Smooth muscle cell (in vitro differentiated cells): ENCODE results near the gene GEMIN7. TPM values are rescaled to one million over a fixed set of nuclear protein-coding genes. Genes with fewer than 3 reads are reported as not detected.

Source experiments
- DNase-seq: peaks from one replicate; lab custom pipeline; 2025; ENCODE audit not compliant: unreplicated experiment; lab: John Stamatoyannopoulos, UW
- H2AFZ ChIP-seq: fragments of 200-600 bp; sonication (generic); 2 replicates; pipeline ENCODE4 v1.6.0; 2016; ENCODE audit warnings: antibody characterized with exemption, low read depth, mild to moderate bottlenecking
- H3F3A ChIP-seq: fragments of 200-600 bp; sonication (generic); 2 replicates; pipeline ENCODE4 v1.6.0; 2017; ENCODE audit warnings: antibody characterized with exemption, low read depth
- H3K27ac ChIP-seq: fragments of 200-600 bp; sonication (generic); 2 replicates; pipeline ENCODE4 v1.5.1; 2016; ENCODE audit warnings: low read depth, mild to moderate bottlenecking
- H3K27me3 ChIP-seq: fragments of 200-600 bp; sonication (generic); 2 replicates; pipeline ENCODE4 v1.6.1; 2016; ENCODE audit warnings: low read depth, mild to moderate bottlenecking
- H3K36me3 ChIP-seq: fragments of 200-600 bp; sonication (generic); 2 replicates; pipeline ENCODE4 v1.5.1; 2016; ENCODE audit warnings: low read depth
- H3K4me1 ChIP-seq: fragments of 200-600 bp; sonication (generic); 2 replicates; pipeline ENCODE4 v1.5.1; 2016; ENCODE audit warnings: low read depth
- H3K4me2 ChIP-seq: fragments of 200-600 bp; sonication (generic); 2 replicates; pipeline ENCODE4 v1.6.0; 2016; ENCODE audit warnings: mild to moderate bottlenecking
- H3K4me3 ChIP-seq: fragments of 200-600 bp; sonication (generic); 2 replicates; pipeline ENCODE4 v1.5.1; 2016; ENCODE audit warnings: mild to moderate bottlenecking
- H3K79me2 ChIP-seq: fragments of 200-600 bp; sonication (generic); 2 replicates; pipeline ENCODE4 v1.6.0; 2016; ENCODE audit warnings: low read depth, mild to moderate bottlenecking
- H3K9ac ChIP-seq: fragments of 200-600 bp; sonication (generic); 2 replicates; pipeline ENCODE4 v1.6.0; 2016; ENCODE audit warnings: low read depth
- H3K9me3 ChIP-seq: fragments of 200-600 bp; sonication (generic); replicated peaks from 2 replicates; pipeline ENCODE4 v1.5.1; 2016; ENCODE audit warnings: low read depth
- H4K20me1 ChIP-seq: fragments of 200-600 bp; sonication (generic); 2 replicates; pipeline ENCODE4 v1.6.0; 2016; ENCODE audit warnings: low read depth
- WGBS: methylation state at CpG from one replicate; pipeline ENCODE4 v1.1.7; 2016; ENCODE audit warnings: low lambda C conversion rate; 5-methylcytosine and 5-hydroxymethylcytosine counted together
- polyA plus RNA-seq: library from polyadenylated mRNA; unstranded; fragments of >200 nt; fragmentation: Nextera tagmentation; extraction: Ambion mirVana; gene quantifications from 2 replicates; pipeline ENCODE4 v1.2.1, GENCODE V29; 2016
- total RNA-seq: library from RNA; depleted of rRNA; stranded (reverse); fragments of >200 nt; gene quantifications from 2 replicates; pipeline ENCODE4 v1.2.3, GENCODE V29; 2014
- TF ChIP-seq, protein P1 (sequence below): fragments of 200-600 bp; sonication (generic); IDR thresholded peaks from 2 replicates; pipeline ENCODE4 v1.5.1; 2017; ENCODE audit warnings: borderline replicate concordance, mild to moderate bottlenecking, antibody characterized with exemption; ENCODE audit not compliant: insufficient read depth, poor library complexity, severe bottlenecking

Gene GEMIN7
- total RNA-seq (29.4 and 50.6 TPM in 2 replicates), polyA plus RNA-seq (66.5 and 67.0 TPM in 2 replicates)

- peak within 1 kb of the TSS; percentile 94 for H2AFZ ChIP-seq
- H3K4me3 ChIP-seq, result peak within 1 kb of the TSS; percentile 96
- no peaks in the 10 kb centered on the region for H3K9me3 ChIP-seq
- peak; percentile 34 for DNase-seq
- H3K36me3 ChIP-seq, result no peaks in the 10 kb centered on the region
- H3K27ac ChIP-seq, result peak within 1 kb of the TSS; percentile 56
- no peaks in the 10 kb centered on the region for H3K27me3 ChIP-seq
- peaks cover 16% of the 10 kb centered on the region for H3F3A ChIP-seq
- H3K79me2 ChIP-seq, result peaks cover 46% of the 10 kb centered on the region
- H3K4me1 ChIP-seq, result peaks cover 30% of the 10 kb centered on the region
- H4K20me1 ChIP-seq, result peaks cover 5% of the 10 kb centered on the region
- H3K4me2 ChIP-seq, result peak within 1 kb of the TSS; percentile 92
- TF ChIP-seq, protein P1, sequence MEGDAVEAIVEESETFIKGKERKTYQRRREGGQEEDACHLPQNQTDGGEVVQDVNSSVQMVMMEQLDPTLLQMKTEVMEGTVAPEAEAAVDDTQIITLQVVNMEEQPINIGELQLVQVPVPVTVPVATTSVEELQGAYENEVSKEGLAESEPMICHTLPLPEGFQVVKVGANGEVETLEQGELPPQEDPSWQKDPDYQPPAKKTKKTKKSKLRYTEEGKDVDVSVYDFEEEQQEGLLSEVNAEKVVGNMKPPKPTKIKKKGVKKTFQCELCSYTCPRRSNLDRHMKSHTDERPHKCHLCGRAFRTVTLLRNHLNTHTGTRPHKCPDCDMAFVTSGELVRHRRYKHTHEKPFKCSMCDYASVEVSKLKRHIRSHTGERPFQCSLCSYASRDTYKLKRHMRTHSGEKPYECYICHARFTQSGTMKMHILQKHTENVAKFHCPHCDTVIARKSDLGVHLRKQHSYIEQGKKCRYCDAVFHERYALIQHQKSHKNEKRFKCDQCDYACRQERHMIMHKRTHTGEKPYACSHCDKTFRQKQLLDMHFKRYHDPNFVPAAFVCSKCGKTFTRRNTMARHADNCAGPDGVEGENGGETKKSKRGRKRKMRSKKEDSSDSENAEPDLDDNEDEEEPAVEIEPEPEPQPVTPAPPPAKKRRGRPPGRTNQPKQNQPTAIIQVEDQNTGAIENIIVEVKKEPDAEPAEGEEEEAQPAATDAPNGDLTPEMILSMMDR, result no peak
- peak within 1 kb of the TSS; percentile 88 for H3K9ac ChIP-seq
- 1% methylated on average over 57 of the region's 61 CpGs for WGBS
Observed at GRCh38 chr19:45079063-45079910, at the start of gene GEMIN7. Gene GEMIN7, plus strand, starts transcription at chr19:45079260. Its CDS starts 10,855 bp downstream, at chr19:45090115.

GRCh38 chr19:45030825-45031224 is 48.2 kb upstream of the GEMIN7 start:
- H3K27me3 ChIP-seq, result no peaks in the 10 kb centered on the region
- DNase-seq, result no peak
- WGBS, result 94% methylated on average over 6 of the region's 6 CpGs

GRCh38 chr19:45032421-45032820 is 46.6 kb upstream of the GEMIN7 start:
- H3K4me3 ChIP-seq, result no peak overlapping the region
- no peaks in the 10 kb centered on the region for H3K9me3 ChIP-seq
- WGBS, result 95% methylated on average over 18 of the region's 18 CpGs
- H3F3A ChIP-seq, result no peaks in the 10 kb centered on the region
- H2AFZ ChIP-seq, result no peak overlapping the region
- H3K36me3 ChIP-seq, result peaks cover 15% of the 10 kb centered on the region
- no peaks in the 10 kb centered on the region for H3K27me3 ChIP-seq
- no peaks in the 10 kb centered on the region for H3K79me2 ChIP-seq
- no peak overlapping the region for H3K27ac ChIP-seq
- no peak overlapping the region for H3K9ac ChIP-seq
- no peaks in the 10 kb centered on the region for H3K4me1 ChIP-seq
- H3K4me2 ChIP-seq, result no peak overlapping the region
- H4K20me1 ChIP-seq, result no peaks in the 10 kb centered on the region
- TF ChIP-seq, protein P1, result no peak
- DNase-seq, result no peak

More at GRCh38 chr19:45030825-45031224, 48.2 kb upstream of the GEMIN7 start:
- Histone ChIP-seq H2AFZ (no peak overlapping the region), H3K9ac (no peak overlapping the region), H4K20me1 (no peaks in the 10 kb centered on the region), H3K4me2 (no peak overlapping the region), H3K79me2 (no peaks in the 10 kb centered on the region), H3K4me3 (no peak overlapping the region), H3F3A (no peaks in the 10 kb centered on the region), H3K27ac (no peak overlapping the region), H3K9me3 (no peaks in the 10 kb centered on the region), H3K36me3 (peaks cover 15% of the 10 kb centered on the region), H3K4me1 (no peaks in the 10 kb centered on the region)
- TF ChIP-seq, protein P1, result no peak
